Lower leg skin (tissue), 3 donors: ENCODE results near the gene AEBP1.

Experiments used
- CTCF ChIP-seq, 3 donors: fragments of 450-650 bp; IDR thresholded peaks; one replicate each; pipeline ENCODE4 v1.5.1; 2016; ENCODE audit warnings: antibody characterized with exemption in 3 of 3, mild to moderate bottlenecking in 3 of 3, moderate library complexity in 2 of 3
- POLR2A ChIP-seq, 2 donors: fragments of 450-650 bp; IDR thresholded peaks; one replicate each; pipeline ENCODE4 v1.6.1; 2016 to 2017; ENCODE audit warnings: antibody characterized with exemption in 2 of 2, mild to moderate bottlenecking in 1 of 2, moderate library complexity in 1 of 2

- TF ChIP-seq CTCF (IDR thresholded peaks at IDR 0.05): no peak
- no peak for TF ChIP-seq POLR2A (IDR thresholded peaks at IDR 0.05)
Measured at GRCh38 chr7:44062180-44062902, 41.8 kb upstream of the AEBP1 start.
